Activated naive CD4-positive, alpha-beta T cell treated with anti-CD3 and anti-CD28 coated beads, Interleukin-2, amount 50 U/mL, for 72 hours (primary cell): ENCODE results near the gene LRCH3. TPM values are rescaled to one million over a fixed set of nuclear protein-coding genes. Genes with fewer than 3 reads are reported as not detected.
"Not testable (repeated sequence)": the region's sequence is repeated elsewhere in the genome, so short reads cannot be mapped to it uniquely, and the experiment has no call there.

Experiments
- ATAC-seq, 2 donors: fragments of 150-1000 bp; cut with Tn5 transposase; 2 replicates each; pipeline ENCODE4 v1.10.0; 2021; ENCODE audit warnings: mild to moderate bottlenecking in 2 of 2, moderate library complexity in 2 of 2
- DNase-seq, 2 donors: peaks; one replicate each; pipeline ENCODE4 v3.0.0; 2021 to 2022; ENCODE audit warnings: low spot score in 2 of 2
- H3K27ac Mint-ChIP-seq, 2 donors: one replicate each; pipeline ENCODE4 v1.8.0; 2022; ENCODE audit warnings: mild to moderate bottlenecking in 2 of 2, mixed read lengths in 2 of 2
- H3K36me3 Mint-ChIP-seq, 2 donors: one replicate each; pipeline ENCODE4 v1.8.0; 2022; ENCODE audit warnings: mixed read lengths in 2 of 2
- H3K9me3 Mint-ChIP-seq, 2 donors: one replicate each; pipeline ENCODE4 v1.8.0; 2022; ENCODE audit warnings: mixed read lengths in 2 of 2
- total RNA-seq, 2 donors: library from RNA; stranded (reverse); gene quantifications; one replicate each; pipeline ENCODE4 v1.2.3, GENCODE V29; 2022

The LRCH3 gene
- total RNA-seq, 2 donors from 2014 or later, result 25.0 to 74.9 TPM

DNA sequence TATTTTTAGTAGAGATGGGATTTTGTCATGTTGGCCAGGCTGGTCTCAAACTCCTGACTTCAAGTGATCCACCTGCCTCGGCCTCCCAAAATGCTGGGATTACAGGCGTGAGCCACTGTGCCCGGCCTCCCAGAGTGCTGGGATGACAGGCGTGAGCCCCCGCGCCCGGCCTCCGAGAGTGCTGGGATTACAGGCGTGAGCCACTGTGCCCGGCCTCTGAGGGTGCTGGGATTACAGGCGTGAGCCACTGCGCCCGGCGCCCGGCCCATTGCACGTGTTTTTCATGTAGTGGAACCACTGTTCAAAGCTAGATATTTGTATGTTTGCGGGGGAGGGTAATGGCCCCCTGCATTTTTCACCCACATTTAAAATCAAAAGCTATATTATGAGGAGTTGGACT, 93.3 kb downstream of the LRCH3 start:
- DNase-seq, H3K9me3 Mint-ChIP-seq, ATAC-seq, H3K27ac Mint-ChIP-seq, H3K36me3 Mint-ChIP-seq: not testable (repeated sequence)

DNA sequence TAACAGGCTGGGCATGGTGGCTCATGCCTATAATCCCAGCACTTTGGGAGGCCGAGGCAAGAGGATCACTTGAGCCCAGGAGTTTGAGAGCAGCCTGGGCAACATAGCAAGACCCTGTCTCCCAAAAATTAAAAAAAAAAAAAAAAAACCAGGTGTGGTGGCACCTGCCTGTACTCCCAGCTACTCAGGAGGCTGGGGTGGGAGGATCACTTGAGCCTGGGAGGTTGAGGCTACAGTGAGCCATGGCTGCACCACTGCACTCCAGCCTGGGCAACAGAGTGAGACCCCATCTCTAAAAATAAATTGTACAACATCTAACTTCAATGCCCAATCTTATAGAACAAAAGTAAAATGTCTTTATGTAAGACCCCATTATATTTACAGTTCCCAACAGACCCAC, 95.0 kb downstream of the LRCH3 start:
- H3K9me3 Mint-ChIP-seq, H3K36me3 Mint-ChIP-seq, ATAC-seq: not testable (repeated sequence)

DNA sequence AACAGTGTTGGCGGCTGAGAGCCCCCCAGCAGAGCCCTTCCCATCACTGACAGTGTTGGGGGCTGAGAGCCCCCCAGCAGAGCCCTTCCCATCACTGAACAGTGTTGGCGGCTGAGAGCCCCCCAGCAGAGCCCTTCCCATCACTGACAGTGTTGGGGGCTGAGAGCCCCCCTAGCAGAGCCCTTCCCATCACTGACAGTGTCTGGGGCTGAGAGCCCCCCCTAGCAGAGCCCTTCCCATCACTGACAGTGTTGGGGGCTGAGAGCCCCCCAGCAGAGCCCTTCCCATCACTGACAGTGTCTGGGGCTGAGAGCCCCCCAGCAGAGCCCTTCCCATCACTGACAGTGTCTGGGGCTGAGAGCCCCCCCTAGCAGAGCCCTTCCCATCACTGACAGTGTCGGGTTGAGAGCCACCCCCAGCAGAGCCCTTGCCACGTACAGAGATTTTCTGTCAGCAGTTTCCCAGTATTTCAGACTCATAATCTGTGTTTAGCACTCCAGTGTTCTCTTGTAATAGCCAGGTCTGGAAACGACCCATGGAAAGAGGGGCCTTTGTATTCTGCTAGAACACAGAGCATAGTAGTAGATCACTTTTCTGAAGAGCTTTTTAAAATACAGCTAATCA, 96.5 kb downstream of the LRCH3 start:
- H3K27ac Mint-ChIP-seq, result peak overlapping the region in 1 of 2 donors; percentile 20
- DNase-seq, ATAC-seq, H3K9me3 Mint-ChIP-seq, H3K36me3 Mint-ChIP-seq: not testable (repeated sequence)

More for the DNA sequence above, 95.0 kb downstream of the LRCH3 start:
- H3K27ac Mint-ChIP-seq, DNase-seq: not testable (repeated sequence)

DNA sequence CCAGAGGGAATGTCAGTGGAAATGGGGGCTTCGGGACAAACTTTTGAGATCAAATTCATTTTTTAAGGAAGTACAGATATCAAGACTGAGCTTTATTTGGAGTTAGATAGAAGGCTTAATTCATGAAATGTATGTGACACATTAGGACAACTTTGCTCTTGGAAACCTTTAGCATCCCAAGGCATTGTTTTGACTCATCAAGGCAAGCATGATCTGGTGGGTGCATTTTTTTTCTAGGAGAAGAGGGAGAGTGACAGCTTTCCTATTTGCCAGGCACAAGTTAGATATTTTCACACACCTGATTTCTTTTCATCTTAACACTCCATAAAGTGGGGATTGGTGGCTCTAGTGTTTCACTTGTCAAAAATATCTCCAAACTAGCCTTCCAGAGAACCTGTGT, 97.5 kb downstream of the LRCH3 start:
- peak overlapping the region in 1 of 2 donors; percentile 27 for H3K27ac Mint-ChIP-seq
- DNase-seq (no peak), ATAC-seq (no peak)
- peaks cover 0 to 2% of the 10 kb centered on the region in 2 donors for H3K36me3 Mint-ChIP-seq
- no peaks in the 10 kb centered on the region for H3K9me3 Mint-ChIP-seq

DNA sequence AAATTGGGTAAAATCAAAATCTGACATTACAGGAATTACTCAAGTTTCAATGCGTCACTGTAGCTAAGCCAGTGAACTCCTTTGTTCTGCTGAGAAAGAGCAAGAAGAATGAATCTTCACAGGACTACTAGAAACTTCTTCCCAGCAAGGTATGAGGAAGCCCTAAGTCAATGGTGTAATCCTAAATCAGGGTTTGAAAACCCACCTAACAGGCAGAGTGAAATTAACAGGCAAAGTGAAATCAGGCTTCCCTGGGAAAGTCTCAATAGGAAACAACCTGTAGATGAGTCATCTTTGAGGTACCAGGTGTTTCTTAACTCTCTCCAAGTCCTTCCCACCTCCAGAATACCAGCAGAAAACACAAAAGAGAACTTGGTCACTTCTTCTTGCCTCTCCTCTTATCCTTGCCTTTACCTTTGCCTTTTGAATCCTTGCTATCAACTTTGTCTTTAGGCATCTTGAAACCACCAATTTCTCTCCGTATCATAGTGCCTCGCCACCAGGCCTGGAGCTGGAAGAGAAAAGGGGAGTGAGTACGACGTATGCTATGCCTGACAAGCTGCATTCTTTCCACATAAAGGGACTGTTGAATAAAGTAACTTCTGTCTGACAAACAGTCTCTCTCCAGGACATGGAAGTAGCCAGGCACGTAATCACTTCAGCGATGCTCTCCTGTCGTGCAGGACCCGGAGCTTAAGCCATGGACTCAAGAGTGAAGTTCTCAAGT, 98.3 kb downstream of the LRCH3 start:
- H3K9me3 Mint-ChIP-seq, result no peaks in the 10 kb centered on the region
- peak overlapping the region in 1 of 2 donors; percentile 2 for H3K27ac Mint-ChIP-seq
- DNase-seq (no peak), ATAC-seq (peak; percentile 72 to 96)
- H3K36me3 Mint-ChIP-seq, result no peaks in the 10 kb centered on the region

DNA sequence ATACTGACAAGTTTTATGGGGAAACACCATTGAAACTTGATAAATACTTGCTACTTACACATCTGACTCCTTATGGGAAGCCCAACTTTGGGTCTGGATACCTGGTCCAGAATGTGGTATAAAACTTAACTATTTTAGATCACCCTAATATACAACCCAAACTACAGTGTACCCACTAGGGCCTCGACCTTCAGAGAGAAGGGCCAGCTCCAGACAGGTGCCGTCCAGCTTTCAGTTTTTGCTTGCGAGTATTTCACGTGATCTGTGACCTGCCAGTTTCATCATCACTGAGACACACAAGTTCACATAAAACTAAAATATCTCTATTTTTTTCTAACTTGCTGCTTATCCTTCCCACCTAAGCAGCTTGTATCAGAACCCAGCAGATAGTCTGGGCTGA, 99.6 kb downstream of the LRCH3 start:
- Mint-ChIP-seq H3K27ac (no peak overlapping the region), H3K36me3 (no peaks in the 10 kb centered on the region), H3K9me3 (no peaks in the 10 kb centered on the region)
- no peak for ATAC-seq
- DNase-seq, result no peak

DNA sequence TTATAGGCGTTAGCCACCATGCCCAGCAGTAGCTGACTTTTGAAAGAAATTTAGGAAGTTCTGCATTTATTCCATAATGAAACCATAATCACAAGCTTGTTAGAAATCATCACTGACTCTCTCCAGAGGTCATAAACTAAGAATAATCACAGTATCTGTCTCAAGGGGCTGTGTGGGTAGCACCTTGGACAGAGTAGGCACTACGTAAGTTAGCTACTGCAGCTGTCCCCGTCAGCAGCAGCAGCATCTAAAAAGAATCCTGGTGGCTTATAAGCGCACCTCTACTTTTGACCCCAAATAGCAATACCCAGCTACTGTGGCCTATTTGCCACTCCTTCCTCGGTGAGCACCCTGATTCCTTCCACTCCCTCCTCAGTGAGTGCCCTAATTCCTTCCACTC, 101.1 kb downstream of the LRCH3 start:
- H3K36me3 Mint-ChIP-seq, result no peaks in the 10 kb centered on the region
- ATAC-seq (no peak), DNase-seq (no peak)
- H3K9me3 Mint-ChIP-seq, result no peaks in the 10 kb centered on the region
- no peak overlapping the region for H3K27ac Mint-ChIP-seq

DNA sequence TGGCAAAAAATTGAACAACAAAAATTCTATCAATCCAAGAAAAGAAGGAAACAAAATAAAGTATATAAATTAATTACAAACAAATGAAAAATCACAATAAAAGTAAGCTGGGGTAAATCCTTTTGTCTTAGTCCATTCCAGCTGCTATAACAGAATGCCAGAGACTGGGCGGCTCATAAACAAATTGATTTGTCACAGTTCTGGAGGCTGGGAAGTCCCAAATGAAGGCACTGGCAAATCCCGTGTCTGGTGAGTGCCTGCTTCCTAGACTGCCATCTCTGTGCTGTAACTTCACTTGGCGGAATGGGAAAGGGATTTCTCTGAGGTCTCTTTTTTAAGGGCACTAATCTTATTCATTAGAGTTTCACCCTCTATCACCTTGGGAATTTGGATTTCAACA, 105.4 kb downstream of the LRCH3 start:
- no peak for ATAC-seq
- Mint-ChIP-seq H3K9me3 (no peaks in the 10 kb centered on the region), H3K36me3 (no peaks in the 10 kb centered on the region), H3K27ac (no peak overlapping the region)
- no peak for DNase-seq

DNA sequence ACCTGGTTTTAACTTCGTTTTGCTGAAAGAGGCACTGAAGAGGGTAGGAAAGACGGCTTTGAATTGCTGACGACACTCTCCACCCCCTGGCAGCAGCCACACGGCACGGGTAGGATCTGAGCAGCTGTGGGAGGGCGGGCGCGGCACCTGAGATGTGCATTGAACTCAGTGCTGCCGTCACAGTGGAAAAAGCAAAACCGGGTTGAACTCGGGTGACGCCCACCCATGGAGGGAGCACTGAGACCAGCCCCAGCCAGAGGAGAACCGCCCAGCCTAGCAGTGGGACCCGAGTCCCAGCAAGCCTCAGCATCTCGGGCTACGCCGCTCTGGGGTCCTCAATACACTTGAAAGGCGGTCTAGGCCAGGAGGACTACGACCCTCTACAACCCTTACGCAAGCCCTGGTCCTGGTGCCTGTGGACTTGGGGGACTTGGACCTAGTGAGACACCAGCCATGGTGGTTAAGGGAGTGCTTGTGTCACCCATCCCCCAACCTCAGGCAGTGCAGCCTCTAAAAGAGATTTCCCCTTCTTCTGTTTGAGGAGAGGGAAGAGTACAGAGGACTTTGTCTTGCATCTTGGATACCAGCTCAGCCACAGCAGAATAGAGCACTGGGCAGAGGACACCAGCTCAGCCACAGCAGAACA, 108.9 kb downstream of the LRCH3 start:
- Mint-ChIP-seq H3K36me3 (no peaks in the 10 kb centered on the region), H3K27ac (no peak overlapping the region), H3K9me3 (no peaks in the 10 kb centered on the region)
- DNase-seq, result no peak
- no peak for ATAC-seq

DNA sequence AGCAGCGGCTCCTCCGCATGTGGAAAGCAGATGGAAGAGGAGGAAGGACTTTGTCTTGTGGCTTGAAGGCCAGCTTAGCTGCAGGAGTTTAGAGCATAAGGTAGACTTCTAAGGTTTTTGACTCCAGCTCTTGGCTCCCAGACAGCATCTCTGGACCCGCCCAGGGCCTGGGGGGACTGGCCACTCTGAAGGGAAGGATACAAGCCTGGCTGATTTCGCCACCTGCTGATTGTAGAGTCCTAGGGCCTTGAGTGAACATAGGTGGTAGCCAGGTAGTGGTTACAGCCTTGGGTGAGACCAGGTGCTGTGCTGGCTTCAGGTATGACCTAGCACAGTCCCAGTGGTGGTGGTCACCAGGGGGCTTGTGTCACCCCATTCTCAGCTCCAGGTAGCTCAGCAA, 110.6 kb downstream of the LRCH3 start:
- no peaks in the 10 kb centered on the region for H3K9me3 Mint-ChIP-seq
- DNase-seq (no peak), ATAC-seq (no peak)
- H3K27ac Mint-ChIP-seq, result no peak overlapping the region
- no peaks in the 10 kb centered on the region for H3K36me3 Mint-ChIP-seq

DNA sequence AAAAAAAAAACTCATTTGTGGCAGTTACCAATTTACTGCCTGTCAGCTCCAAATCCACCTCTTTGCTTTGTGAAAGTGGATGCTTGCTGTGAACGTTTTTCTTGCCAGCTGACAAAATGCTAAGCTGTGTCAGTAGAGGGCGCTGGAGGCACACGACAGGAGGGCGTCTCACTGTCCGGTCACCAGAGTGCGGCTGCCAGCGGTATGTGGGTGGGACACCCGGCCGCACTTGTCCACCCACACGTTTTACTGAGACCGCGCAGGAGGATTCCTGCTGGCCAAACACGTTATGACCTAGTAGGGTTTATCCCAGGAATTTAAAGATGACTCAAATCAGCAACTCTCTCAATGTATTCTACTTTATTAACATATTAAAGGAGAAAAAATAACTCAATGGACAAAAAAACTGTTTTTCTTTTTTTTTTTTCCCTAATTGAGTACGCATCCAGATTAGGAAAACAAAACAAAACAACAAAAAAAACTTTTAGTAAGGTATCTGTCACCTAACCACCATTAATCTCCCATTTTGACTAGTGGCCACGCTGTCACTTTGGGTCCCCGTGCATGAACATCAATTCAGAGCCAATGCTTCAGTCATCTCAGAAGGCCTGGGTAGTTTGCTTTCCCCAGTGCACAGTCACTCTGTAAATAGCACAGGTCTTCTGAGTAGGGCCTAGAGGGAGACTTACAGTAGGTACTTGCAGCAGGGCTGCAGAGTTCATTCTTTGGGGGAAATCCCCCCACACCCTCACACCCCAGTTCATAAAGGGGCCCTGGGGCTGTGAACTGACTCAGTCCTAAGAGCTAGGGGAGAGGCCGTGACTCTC, 115.2 kb downstream of the LRCH3 start:
- Mint-ChIP-seq H3K36me3 (peaks cover 4 to 14% of the 10 kb centered on the region in 2 donors), H3K9me3 (no peaks in the 10 kb centered on the region), H3K27ac (peak overlapping the region; percentile 84 to 96)
- peak; percentile 98 to 99 for ATAC-seq
- peak; percentile 84 to 86 for DNase-seq

DNA sequence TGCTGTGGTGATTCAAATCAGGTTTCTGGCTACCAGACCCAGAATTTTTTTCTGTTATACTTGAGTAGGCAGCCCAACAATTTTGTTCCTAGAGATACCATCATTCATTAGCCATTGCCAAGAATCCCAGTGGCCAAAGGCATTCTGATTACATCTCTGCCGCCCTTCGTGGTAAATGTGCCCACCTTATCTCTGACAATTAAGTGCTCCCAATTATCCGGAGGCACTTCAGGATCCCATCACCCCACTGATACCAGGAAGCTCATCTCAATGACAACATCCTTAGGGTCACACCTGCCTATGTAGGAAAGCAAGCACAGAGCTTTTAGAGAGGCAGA, 115.8 kb downstream of the LRCH3 start:
- no peaks in the 10 kb centered on the region for H3K9me3 Mint-ChIP-seq
- H3K27ac Mint-ChIP-seq, result peak overlapping the region; percentile 84 to 85
- no peak for ATAC-seq
- H3K36me3 Mint-ChIP-seq, result peaks cover 4 to 14% of the 10 kb centered on the region in 2 donors
- DNase-seq, result no peak

DNA sequence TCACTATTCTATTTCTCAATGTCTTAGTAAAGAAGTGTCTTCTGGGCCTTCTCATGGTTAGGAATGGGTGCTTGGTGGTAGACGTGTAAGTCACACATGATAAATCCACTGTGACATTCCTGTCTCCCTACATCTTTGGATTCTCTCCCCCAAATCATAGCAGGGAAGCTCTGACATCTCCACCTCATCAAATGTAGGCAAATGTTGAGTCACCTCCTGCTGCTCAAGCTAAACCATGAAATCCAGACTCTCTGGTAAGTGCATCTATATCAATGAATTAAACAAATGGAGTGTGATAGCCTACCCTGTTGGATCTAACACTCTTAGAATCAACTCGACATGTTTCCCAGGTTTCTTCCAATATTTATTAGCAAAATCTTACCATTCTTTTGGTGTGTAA, 116.1 kb downstream of the LRCH3 start:
- no peak for ATAC-seq
- Mint-ChIP-seq H3K9me3 (no peaks in the 10 kb centered on the region), H3K36me3 (peaks cover 4 to 14% of the 10 kb centered on the region in 2 donors), H3K27ac (peak overlapping the region; percentile 84 to 85)
- no peak for DNase-seq

DNA sequence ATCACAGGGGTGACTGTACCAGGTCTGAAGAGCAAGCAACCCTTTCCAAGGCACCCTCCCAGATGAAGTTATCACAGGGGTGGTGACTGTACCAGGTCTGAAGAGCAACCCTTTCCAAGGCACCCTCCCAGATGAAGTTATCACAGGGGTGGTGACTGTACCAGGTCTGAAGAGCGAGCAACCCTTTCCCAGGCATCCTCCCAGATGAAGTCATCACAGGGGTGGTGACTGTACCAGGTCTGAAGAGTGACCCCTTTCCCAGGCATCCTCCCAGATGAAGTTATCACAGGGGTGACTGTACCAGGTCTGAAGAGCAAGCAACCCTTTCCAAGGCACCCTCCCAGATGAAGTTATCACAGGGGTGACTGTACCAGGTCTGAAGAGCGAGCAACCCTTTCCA, 117.5 kb downstream of the LRCH3 start:
- not testable (repeated sequence) for ATAC-seq, DNase-seq, H3K27ac Mint-ChIP-seq, H3K9me3 Mint-ChIP-seq
- H3K36me3 Mint-ChIP-seq, result peaks cover 4 to 14% of the 10 kb centered on the region in 2 donors

DNA sequence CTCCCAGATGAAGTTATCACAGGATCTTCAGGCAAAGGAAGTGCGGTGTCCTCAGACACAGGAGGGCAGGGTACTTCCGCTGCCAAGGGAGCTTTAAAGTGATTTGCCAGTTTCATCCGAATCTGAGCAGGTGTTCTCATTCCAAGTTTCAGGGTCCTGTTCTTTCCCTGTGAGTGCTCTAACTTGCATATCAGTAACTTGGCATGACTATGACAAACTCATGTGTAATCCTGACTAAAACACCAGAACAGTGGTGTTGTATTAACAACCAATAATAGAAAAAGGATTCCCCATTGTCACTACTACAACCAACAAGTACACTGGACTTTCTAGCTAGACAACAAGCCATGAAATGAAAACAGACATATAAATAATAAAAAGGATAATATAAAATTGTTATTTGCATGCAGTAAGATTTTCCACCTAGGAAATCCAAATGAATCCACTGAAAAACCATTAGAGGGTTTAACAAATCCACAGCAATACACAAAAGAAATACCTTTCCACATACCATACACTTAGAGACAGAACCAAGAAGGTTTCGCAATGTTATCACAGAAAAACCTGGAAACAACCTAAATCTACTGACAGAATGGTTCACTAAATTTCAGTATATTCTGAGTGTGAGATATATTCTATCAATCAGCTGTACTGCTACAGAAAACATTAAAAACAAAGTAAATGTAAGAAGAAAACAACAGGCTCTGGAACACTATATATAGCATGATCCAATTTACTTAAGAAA, 118.1 kb downstream of the LRCH3 start:
- Mint-ChIP-seq H3K36me3 (peaks cover 4 to 14% of the 10 kb centered on the region in 2 donors), H3K27ac (no peak overlapping the region), H3K9me3 (no peaks in the 10 kb centered on the region)
- no peak for ATAC-seq
- DNase-seq, result no peak

DNA sequence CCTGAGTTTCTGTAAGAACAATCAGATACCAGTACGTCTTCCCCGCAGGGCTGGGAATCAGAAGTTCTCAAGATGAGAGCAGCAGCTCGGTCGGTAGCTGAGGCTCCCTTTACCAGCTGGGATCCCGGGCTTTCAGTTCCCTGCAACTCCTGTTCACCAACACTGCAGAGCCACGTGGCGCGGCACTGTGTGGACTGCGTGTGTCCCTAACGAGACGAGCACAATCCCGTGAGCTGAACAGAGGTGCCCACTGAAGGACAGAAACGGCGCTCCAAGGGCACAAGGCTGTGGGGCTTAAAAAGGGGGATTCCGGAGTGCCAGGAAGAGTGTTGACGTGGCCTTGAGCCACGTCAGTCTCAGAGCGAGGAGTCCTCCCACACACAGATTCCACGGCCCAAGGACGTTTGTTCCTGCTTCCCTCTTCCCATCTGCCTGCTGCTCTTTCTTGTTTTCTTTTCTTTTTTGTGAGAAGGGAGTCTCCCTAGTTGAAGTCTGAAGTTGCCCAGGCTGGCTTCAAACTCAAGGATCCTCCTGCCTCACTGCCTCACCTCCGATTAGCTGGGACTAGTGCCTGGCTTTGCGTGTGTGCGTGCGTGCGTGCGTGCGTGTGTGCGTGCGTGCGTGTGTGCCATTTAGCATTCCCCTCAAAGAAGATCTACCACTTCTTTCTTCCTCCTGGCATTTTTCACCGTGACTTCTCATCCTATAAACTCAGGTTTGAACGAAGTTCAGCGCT, 121.9 kb downstream of the LRCH3 start:
- Mint-ChIP-seq H3K36me3 (peaks cover 0 to 7% of the 10 kb centered on the region in 2 donors), H3K27ac (no peak overlapping the region), H3K9me3 (no peaks in the 10 kb centered on the region)
- ATAC-seq (peak in 1 of 2 donors; percentile 44), DNase-seq (no peak)
